NCI-H69 (cell line): ENCODE data around the gene CD6.

Experiments used
- DNase-seq: peaks from one replicate; lab custom pipeline; 2025; lab: John Stamatoyannopoulos, UW

Gene CD6

GRCh38 chr11:60971520-60971919 lies at the start of gene CD6:
CD6 (plus strand) TSS chr11:60971680; CDS start chr11:60971866, 186 bp downstream.
- no peak for DNase-seq

- DNase-seq: no peak
Observed at GRCh38 chr11:60921777-60922335, 49.6 kb upstream of the CD6 start.

GRCh38 chr11:60922906-60923305 lies 48.6 kb upstream of the CD6 start:
- DNase-seq: no peak

- peak; percentile 23 for DNase-seq
Observed at GRCh38 chr11:60923326-60923725, 48.2 kb upstream of the CD6 start.

GRCh38 chr11:60923800-60924109 lies 47.7 kb upstream of the CD6 start:
- DNase-seq: no peak

GRCh38 chr11:60924110-60924905 lies 47.2 kb upstream of the CD6 start, which contains the start of gene TMEM132A:
TMEM132A (plus strand) TSS chr11:60924460; CDS start chr11:60924634, 174 bp downstream.
- peak; percentile 92 for DNase-seq

GRCh38 chr11:60924906-60925853 lies 46.3 kb upstream of the CD6 start:
- DNase-seq: peak; percentile 92

- DNase-seq: peak; percentile 65
Observed at GRCh38 chr11:60925868-60926267, 45.6 kb upstream of the CD6 start.

- DNase-seq: peak; percentile 21
Observed at GRCh38 chr11:60926500-60926899, 45.0 kb upstream of the CD6 start.

- no peak for DNase-seq
Observed at GRCh38 chr11:60927061-60927592, 44.4 kb upstream of the CD6 start.

- no peak for DNase-seq
Observed at GRCh38 chr11:60927600-60927999, 43.9 kb upstream of the CD6 start.

GRCh38 chr11:60928563-60929001 lies 42.9 kb upstream of the CD6 start:
- DNase-seq: no peak

GRCh38 chr11:60929764-60930163 lies 41.7 kb upstream of the CD6 start:
- DNase-seq: no peak

GRCh38 chr11:60930394-60930793 lies 41.1 kb upstream of the CD6 start:
- no peak for DNase-seq

GRCh38 chr11:60931917-60932316 lies 39.6 kb upstream of the CD6 start:
- DNase-seq: no peak

- no peak for DNase-seq
Observed at GRCh38 chr11:60932605-60933356, 38.7 kb upstream of the CD6 start.

GRCh38 chr11:60933416-60934123 lies 37.9 kb upstream of the CD6 start:
- DNase-seq: no peak

- DNase-seq: no peak
Observed at GRCh38 chr11:60934124-60934789, 37.2 kb upstream of the CD6 start.

GRCh38 chr11:60934790-60935605 lies 36.5 kb upstream of the CD6 start:
- no peak for DNase-seq
